Measurements from ENCODE around the gene BTRC. TPM values are rescaled to one million over a fixed set of nuclear protein-coding genes. Genes with fewer than 3 reads are reported as not detected.
"Not testable (repeated sequence)": the region's sequence is repeated elsewhere in the genome, so short reads cannot be mapped to it uniquely, and the experiment has no call there.

Gene BTRC
- total RNA-seq, 1 donor = 12.6 TPM

- DNase-seq (ENCODE audit: low read depth) = no peak
- TF ChIP-seq CTCF (IDR thresholded peaks at IDR 0.05; ENCODE audit: insufficient read depth, low read length) = no peak
- H3K4me3 ChIP-seq (ENCODE audit: low read depth, low read length) = no peak overlapping the region
Observed at GRCh38 chr10:101375076-101375475, 21.1 kb downstream of the BTRC start.

GRCh38 chr10:101379663-101380352 lies 25.8 kb downstream of the BTRC start:
- no peak for DNase-seq (ENCODE audit: low read depth)
- no peak for TF ChIP-seq CTCF (IDR thresholded peaks at IDR 0.05; ENCODE audit: insufficient read depth, low read length)
- H3K4me3 ChIP-seq (ENCODE audit: low read depth, low read length) = no peak overlapping the region

DNA sequence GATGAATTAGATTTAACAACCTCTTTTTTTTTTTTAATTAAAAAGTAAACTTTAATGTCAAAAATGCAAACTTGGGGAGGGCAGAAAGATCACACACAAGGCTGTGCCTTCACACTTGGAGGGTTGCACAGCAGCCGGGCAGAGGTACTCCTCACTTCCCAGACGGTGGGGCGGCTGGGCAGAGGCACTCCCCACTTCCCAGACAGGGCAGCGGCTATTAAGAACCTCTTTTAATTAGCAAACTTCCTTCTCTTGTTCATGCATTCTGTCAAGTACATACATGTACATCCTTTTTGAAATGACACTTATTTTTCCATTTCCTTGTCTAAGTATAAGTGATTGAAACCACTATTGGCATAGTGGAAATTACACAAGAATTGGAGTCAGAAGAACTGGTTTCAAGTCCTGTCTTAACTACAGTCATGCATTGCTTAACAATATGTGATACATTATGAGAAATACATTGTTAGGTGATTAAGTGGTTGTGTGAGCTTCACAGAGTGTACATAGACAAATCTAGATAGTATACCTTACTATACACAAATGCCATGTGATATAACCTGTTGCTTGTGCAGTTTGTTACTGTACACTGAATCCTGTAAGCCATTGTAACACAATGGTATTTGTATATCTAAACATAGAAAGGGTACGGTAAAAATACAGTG lies 26.5 kb downstream of the BTRC start:
- H3K4me3 ChIP-seq (ENCODE audit: low read depth, low read length) = no peak overlapping the region
- no peak for TF ChIP-seq CTCF (IDR thresholded peaks at IDR 0.05; ENCODE audit: insufficient read depth, low read length)
- DNase-seq (ENCODE audit: low read depth) = no peak

DNA sequence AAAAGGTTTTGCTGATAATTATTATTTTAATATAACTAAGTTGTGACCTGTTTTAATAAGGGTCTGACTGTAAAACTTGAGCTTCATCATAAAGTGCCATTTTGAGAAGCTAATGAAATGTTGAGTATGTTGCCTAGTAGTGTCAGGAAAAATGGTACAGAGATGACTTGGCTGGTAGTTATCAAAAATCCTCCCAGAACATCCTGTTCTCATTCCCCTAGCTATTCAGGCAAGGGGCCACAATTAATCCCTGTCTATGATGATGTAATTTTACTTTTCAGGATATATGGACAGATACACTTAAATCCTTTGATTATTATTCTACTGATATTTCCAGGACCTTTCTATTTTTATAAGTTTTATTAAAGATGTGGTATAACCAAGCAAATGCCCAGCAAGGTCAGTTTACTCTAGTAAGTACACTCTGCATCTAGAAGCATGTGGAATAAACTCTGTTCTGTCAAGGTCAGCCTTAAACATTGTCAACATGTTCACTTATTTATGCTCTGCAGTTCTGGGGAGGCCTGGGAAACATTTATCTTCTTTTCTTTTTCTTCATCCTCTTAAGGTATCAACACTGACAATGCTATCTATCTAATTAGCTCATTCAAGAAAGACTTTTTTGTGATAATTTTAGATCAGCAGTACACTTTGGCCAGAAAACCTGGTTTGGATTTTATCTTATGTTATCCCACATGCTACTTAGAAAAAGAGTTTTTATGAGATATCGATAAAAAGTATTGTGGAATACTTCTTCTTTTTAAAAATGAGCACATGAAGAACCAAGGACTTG lies 32.1 kb downstream of the BTRC start:
- no peak for TF ChIP-seq CTCF (IDR thresholded peaks at IDR 0.05; ENCODE audit: insufficient read depth, low read length)
- DNase-seq (ENCODE audit: low read depth) = no peak
- H3K4me3 ChIP-seq (ENCODE audit: low read depth, low read length) = no peak overlapping the region

DNA sequence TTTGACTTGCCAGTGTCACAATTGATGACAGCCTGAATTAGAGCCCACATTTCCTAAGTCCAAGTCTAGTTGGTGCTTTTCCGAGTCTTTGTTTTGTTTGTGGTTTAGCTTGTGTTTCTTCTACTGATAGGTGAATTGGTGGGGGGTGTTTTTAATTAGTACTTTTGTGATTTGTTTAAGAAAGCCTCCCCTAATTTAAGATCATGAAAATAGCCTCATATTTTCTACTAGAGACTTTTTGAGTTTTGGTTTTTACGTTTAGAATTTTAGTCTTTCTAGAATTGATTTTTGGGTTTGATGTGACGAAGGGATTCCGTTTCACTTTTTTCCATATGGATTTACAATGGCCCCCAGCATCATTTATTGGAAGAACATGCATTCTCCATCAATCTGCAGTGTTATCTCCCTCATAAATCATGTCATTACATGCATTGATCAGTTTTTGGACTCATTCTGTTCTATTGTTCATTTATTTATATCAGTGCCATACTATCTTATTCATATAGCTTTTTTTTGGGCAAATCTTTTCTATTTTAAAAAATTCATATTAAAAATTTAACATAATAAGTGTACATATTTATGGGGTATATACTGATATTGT lies 32.8 kb downstream of the BTRC start:
- no peak for TF ChIP-seq CTCF (IDR thresholded peaks at IDR 0.05; ENCODE audit: insufficient read depth, low read length)

GRCh38 chr10:101388676-101389276 lies 34.8 kb downstream of the BTRC start:
- H3K4me3 ChIP-seq (ENCODE audit: low read depth, low read length) = no peak overlapping the region
- no peak for TF ChIP-seq CTCF (IDR thresholded peaks at IDR 0.05; ENCODE audit: insufficient read depth, low read length)
- DNase-seq (ENCODE audit: low read depth) = no peak

More for the DNA sequence above, 32.8 kb downstream of the BTRC start:
- no peak for DNase-seq (ENCODE audit: low read depth)
- H3K4me3 ChIP-seq (ENCODE audit: low read depth, low read length) = no peak overlapping the region

- H3K4me3 ChIP-seq (ENCODE audit: low read depth, low read length); DNase-seq (ENCODE audit: low read depth): not testable (repeated sequence)
Observed at GRCh38 chr10:101389532-101389931, 35.6 kb downstream of the BTRC start.
